ENCODE results near the gene EPO. TPM values are rescaled to one million over a fixed set of nuclear protein-coding genes. Genes with fewer than 3 reads are reported as not detected.

EPO gene
- total RNA-seq, 4 donors from 2014 or later, result not detected

DNA sequence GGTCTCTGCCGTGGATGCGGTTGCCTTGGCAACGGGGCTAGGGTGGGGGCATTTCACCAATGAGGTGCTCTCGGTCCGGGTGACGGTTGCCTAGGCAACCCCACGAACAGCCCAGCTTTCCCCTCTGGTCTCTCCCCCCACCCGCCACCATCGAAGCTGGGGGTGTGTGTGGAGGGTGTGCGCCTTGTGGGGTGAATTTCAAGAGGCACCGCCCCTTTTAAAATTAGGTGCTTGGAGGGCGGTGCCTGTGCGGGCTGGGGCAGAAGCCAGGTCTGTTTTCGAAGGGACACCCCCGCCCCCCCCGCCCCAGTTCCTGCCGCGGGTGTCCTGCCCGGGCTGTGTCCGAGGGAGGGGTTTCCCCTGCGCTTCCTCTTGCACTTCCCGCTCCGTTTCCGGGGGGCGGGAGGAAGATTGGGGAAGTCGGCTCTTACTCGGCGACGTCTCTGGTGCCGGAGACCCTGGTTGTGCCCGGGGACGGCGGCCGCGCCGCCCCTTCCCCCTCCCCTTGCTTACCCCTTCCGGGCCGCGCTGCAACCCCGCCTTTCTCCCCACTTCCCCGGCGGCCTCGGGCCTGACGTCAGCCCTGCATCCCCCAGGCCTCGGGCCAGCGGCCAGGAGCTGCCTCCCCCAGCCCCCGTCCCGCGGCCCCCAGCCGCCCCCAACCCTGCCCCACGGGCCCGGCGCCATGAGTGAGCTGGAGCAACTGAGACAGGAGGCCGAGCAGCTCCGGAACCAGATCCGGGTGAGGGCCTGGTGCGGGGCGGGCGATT lies 44.5 kb upstream of the EPO start:
- TF ChIP-seq, protein P1, sequence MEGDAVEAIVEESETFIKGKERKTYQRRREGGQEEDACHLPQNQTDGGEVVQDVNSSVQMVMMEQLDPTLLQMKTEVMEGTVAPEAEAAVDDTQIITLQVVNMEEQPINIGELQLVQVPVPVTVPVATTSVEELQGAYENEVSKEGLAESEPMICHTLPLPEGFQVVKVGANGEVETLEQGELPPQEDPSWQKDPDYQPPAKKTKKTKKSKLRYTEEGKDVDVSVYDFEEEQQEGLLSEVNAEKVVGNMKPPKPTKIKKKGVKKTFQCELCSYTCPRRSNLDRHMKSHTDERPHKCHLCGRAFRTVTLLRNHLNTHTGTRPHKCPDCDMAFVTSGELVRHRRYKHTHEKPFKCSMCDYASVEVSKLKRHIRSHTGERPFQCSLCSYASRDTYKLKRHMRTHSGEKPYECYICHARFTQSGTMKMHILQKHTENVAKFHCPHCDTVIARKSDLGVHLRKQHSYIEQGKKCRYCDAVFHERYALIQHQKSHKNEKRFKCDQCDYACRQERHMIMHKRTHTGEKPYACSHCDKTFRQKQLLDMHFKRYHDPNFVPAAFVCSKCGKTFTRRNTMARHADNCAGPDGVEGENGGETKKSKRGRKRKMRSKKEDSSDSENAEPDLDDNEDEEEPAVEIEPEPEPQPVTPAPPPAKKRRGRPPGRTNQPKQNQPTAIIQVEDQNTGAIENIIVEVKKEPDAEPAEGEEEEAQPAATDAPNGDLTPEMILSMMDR (IDR thresholded peaks at IDR 0.05; ENCODE audit: low read depth), result no peak

DNA sequence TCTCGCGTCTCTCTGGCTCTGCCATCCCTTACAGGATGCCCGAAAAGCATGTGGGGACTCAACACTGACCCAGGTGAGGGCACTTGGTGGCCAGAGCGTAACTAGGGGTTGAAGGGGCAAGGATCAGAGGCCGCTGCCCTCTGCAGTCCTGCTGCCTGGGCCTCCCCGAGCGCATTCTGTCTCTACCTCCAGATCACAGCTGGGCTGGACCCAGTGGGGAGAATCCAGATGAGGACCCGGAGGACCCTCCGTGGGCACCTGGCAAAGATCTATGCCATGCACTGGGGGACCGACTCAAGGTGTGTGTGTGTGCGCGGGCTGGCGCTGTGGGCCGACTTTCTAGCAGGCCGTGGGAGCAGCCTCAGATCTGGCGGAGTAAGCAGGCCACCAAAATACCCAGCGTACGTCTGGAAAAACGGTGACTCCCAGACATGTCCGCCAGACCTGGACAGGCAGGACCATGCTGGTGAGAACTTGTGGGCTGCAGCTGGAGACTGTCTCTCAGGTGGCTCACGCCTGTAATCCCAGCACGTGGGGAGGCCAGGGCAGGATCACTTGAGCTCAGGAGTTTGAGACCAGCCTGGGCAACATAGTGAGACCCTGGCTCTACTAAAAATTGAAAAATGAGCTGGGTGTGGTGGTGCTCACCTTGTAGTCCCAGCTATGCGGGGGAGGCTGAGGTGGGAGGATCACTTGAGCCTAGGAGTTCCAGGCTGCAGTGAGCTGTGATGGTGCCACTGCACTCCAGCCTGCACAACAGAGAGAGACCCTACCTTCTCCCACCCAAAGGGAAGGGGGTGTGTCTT lies 43.6 kb upstream of the EPO start:
- TF ChIP-seq, protein P1 (IDR thresholded peaks at IDR 0.05; ENCODE audit: low read depth), result no peak

- TF ChIP-seq, protein P1 (IDR thresholded peaks at IDR 0.05; ENCODE audit: low read depth), result no peak
Observed at GRCh38 chr7:100677308-100678267, 42.7 kb upstream of the EPO start.

DNA sequence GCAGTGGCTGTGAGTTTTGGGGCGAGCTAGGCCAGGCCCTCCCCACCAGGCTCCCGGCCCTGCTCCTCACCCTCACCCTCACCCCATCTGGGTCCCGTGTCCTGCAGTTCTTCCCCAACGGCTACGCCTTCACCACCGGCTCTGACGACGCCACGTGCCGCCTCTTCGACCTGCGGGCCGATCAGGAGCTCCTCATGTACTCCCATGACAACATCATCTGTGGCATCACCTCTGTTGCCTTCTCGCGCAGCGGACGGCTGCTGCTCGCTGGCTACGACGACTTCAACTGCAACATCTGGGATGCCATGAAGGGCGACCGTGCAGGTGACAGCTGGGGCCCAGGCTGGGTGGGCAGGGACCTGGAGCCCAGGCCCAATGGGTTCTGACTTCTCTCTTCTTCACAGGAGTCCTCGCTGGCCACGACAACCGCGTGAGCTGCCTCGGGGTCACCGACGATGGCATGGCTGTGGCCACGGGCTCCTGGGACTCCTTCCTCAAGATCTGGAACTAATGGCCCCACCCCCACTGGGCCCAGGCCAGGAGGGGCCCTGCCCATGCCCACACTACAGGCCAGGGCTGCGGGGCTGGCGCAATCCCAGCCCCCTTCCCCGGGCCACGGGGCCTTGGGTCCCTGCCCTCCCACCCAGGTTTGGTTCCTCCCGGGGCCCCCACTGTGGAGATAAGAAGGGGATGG lies 41.8 kb upstream of the EPO start:
- TF ChIP-seq, protein P1 (IDR thresholded peaks at IDR 0.05; ENCODE audit: low read depth), result no peak

DNA sequence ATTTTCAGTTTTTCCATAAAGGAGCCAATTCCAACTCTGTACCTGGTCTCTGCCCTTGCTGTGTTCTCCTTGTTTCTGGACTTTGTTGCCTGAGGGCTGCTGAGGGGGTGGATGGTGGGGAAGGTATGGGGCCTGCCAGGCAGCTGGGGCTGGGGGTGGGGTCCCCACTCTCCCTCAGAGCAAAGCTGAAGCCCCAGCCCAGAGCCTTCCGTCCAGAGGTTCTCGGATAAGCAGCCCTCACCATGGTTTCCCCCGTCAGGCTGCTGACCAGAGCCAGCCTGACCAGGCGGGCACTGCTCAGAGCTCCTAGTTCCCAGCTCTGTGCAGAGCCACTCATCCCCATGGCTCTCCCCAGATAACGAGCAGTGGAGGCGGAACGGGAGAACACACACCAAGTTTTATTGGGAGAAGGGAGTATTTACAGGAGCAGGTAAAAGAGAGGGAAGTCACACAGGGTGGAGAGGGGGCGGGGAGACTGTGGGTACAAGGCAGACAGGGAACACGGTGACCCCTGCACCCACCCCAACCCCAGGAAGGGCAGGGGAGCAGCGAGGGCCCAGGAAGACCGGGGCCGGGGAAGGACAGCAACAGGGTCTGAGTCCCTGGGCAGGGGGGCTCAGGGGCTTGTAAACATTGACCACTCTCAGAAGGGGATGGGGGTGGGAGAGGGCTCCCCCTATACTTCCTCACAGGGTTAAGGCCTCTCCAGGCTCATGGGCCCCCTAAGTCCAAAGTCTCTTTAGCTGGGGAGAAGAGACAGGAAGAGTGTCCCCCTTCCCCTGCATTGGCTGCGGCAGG lies 40.9 kb upstream of the EPO start:
- TF ChIP-seq, protein P1 (IDR thresholded peaks at IDR 0.05; ENCODE audit: low read depth), result no peak

- TF ChIP-seq, protein P1 (IDR thresholded peaks at IDR 0.05; ENCODE audit: low read depth), result no peak
Observed at GRCh38 chr7:100679927-100680575, 40.2 kb upstream of the EPO start.
